Vagina (tissue), 2 donors: ENCODE measurements around the gene PPY. TPM values are rescaled to one million over a fixed set of nuclear protein-coding genes. Genes with fewer than 3 reads are reported as not detected.

Experiments used
- DNase-seq, 2 donors: peaks; one replicate each; pipeline ENCODE4 v3.0.0-alpha.2; 2017; ENCODE audit errors: extremely low spot score in 2 of 2
- H3K27ac ChIP-seq: fragments of 200-600 bp; sonication (generic); one replicate; pipeline ENCODE4 v1.5.1; 2019
- H3K27me3 ChIP-seq: fragments of 200-600 bp; sonication (generic); one replicate; pipeline ENCODE4 v1.5.1; 2019
- H3K36me3 ChIP-seq, 2 donors: fragments of 200-600 bp; sonication (generic); one replicate each; pipeline ENCODE4 v1.5.1; 2017 to 2019
- H3K4me1 ChIP-seq: fragments of 200-600 bp; sonication (generic); one replicate; pipeline ENCODE4 v1.5.1; 2019
- H3K4me3 ChIP-seq, 2 donors: fragments of 200-600 bp; sonication (generic); 1 replicate in 1 of 2; 2 replicates in 1 of 2; pipeline ENCODE4 v1.5.1; 2016 to 2019
- H3K9me3 ChIP-seq: fragments of 200-600 bp; sonication (generic); one replicate; pipeline ENCODE4 v1.5.1; 2019
- CTCF ChIP-seq, 3 experiments: fragments of 450-650 bp in 2 of 3; fragments of 200-600 bp in 1 of 3; sonication (generic) in 1 of 3; IDR thresholded peaks; one replicate each; pipeline ENCODE4 v1.5.1; 2017 to 2019; ENCODE audit warnings: antibody characterized with exemption in 3 of 3, mild to moderate bottlenecking in 2 of 3, moderate library complexity in 2 of 3
- POLR2A ChIP-seq, 2 donors: fragments of 450-650 bp; IDR thresholded peaks; one replicate each; pipeline ENCODE4 v1.6.1; 2017; ENCODE audit warnings: antibody characterized with exemption in 2 of 2, mild to moderate bottlenecking in 2 of 2, moderate library complexity in 2 of 2
- POLR2AphosphoS5 ChIP-seq, 2 donors: sonication (generic); formaldehyde crosslinking; IDR thresholded peaks; one replicate each; pipeline ENCODE4 v1.9.0; 2017; ENCODE audit warnings: antibody characterized with exemption in 2 of 2, mild to moderate bottlenecking in 2 of 2, low read depth in 1 of 2; ENCODE audit not compliant: insufficient read depth in 1 of 2
- intact Hi-C: fragments of 100-400 bp; cut with DNase I; formaldehyde crosslinking; loops from one replicate; pipeline ENCODE4 v1.15.1; 2023
- total RNA-seq: library from RNA; depleted of rRNA; stranded (reverse); fragments of >200 nt; gene quantifications from one replicate; pipeline ENCODE4 v1.2.3, GENCODE V29; 2016

PPY gene
- total RNA-seq, 1 donor from 2014 or later: not detected

- Histone ChIP-seq H3K9me3 (no peaks in the 10 kb centered on the region), H3K4me1 (peaks cover 12% of the 10 kb centered on the region), H3K4me3 (peak overlapping the region; percentile 27 to 35), H3K27me3 (no peaks in the 10 kb centered on the region), H3K36me3 (no peaks in the 10 kb centered on the region), H3K27ac (no peak overlapping the region)
- TF ChIP-seq CTCF (IDR thresholded peaks at IDR 0.05) (no peak), POLR2AphosphoS5 (IDR thresholded peaks at IDR 0.05; ENCODE audit: insufficient read depth in 1 of 2, low read depth in 1 of 2) (no peak), POLR2A (IDR thresholded peaks at IDR 0.05) (no peak)
- no peak for DNase-seq
- intact Hi-C loops: no loop called here
Measured at GRCh38 chr17:43917016-43917347, 25.3 kb downstream of the PPY start.

GRCh38 chr17:43916385-43916784 is 25.9 kb downstream of the PPY start:
- Histone ChIP-seq H3K27ac (no peak overlapping the region), H3K36me3 (no peaks in the 10 kb centered on the region), H3K9me3 (no peaks in the 10 kb centered on the region), H3K27me3 (no peaks in the 10 kb centered on the region), H3K4me1 (peaks cover 12% of the 10 kb centered on the region), H3K4me3 (no peak overlapping the region)
- TF ChIP-seq POLR2AphosphoS5 (IDR thresholded peaks at IDR 0.05; ENCODE audit: insufficient read depth in 1 of 2, low read depth in 1 of 2) (no peak), CTCF (IDR thresholded peaks at IDR 0.05) (no peak), POLR2A (IDR thresholded peaks at IDR 0.05) (no peak)
- intact Hi-C loops: no loop called here
- no peak for DNase-seq

- Histone ChIP-seq H3K27me3 (no peaks in the 10 kb centered on the region), H3K36me3 (no peaks in the 10 kb centered on the region), H3K27ac (no peak overlapping the region), H3K4me3 (no peak overlapping the region), H3K9me3 (no peaks in the 10 kb centered on the region), H3K4me1 (peaks cover 12% of the 10 kb centered on the region)
- intact Hi-C loops: no loop called here
- no peak for TF ChIP-seq CTCF (IDR thresholded peaks at IDR 0.05)
- no peak for TF ChIP-seq POLR2AphosphoS5 (IDR thresholded peaks at IDR 0.05; ENCODE audit: insufficient read depth in 1 of 2, low read depth in 1 of 2)
- TF ChIP-seq POLR2A (IDR thresholded peaks at IDR 0.05): no peak
- DNase-seq: no peak
Measured at GRCh38 chr17:43915559-43915958, 26.7 kb downstream of the PPY start.

- H3K36me3 ChIP-seq: no peaks in the 10 kb centered on the region
- TF ChIP-seq POLR2A (IDR thresholded peaks at IDR 0.05) (no peak), CTCF (IDR thresholded peaks at IDR 0.05) (no peak), POLR2AphosphoS5 (IDR thresholded peaks at IDR 0.05; ENCODE audit: insufficient read depth in 1 of 2, low read depth in 1 of 2) (no peak)
- H3K4me1 ChIP-seq: peaks cover 12% of the 10 kb centered on the region
- intact Hi-C loops: no loop called here
- no peak for DNase-seq
- H3K27me3 ChIP-seq: no peaks in the 10 kb centered on the region
- no peak overlapping the region for H3K4me3 ChIP-seq
- H3K9me3 ChIP-seq: no peaks in the 10 kb centered on the region
- no peak overlapping the region for H3K27ac ChIP-seq
Measured at GRCh38 chr17:43914451-43914850, 27.8 kb downstream of the PPY start.

- no peak for TF ChIP-seq POLR2AphosphoS5 (IDR thresholded peaks at IDR 0.05; ENCODE audit: insufficient read depth in 1 of 2, low read depth in 1 of 2)
- no peak for TF ChIP-seq CTCF (IDR thresholded peaks at IDR 0.05)
- Histone ChIP-seq H3K9me3 (no peaks in the 10 kb centered on the region), H3K36me3 (no peaks in the 10 kb centered on the region), H3K27ac (no peak overlapping the region), H3K4me3 (no peak overlapping the region), H3K4me1 (peaks cover 16% of the 10 kb centered on the region), H3K27me3 (no peaks in the 10 kb centered on the region)
- DNase-seq: no peak
- intact Hi-C loops: no loop called here
Measured at GRCh38 chr17:43913584-43913983, 28.7 kb downstream of the PPY start.
